ENCODE measurements around the gene CELF6. TPM values are rescaled to one million over a fixed set of nuclear protein-coding genes. Genes with fewer than 3 reads are reported as not detected.

CELF6 gene
- total RNA-seq, 2 experiments from 2014 or later: 2.4 TPM

- Histone ChIP-seq H3K9me3 (ENCODE audit: control insufficient read depth in 1 of 2, insufficient read depth in 1 of 2, low read length in 2 of 2) (no peaks in the 10 kb centered on the region), H3K27me3 (ENCODE audit: control insufficient read depth in 1 of 2, insufficient read depth in 2 of 2, low read length in 2 of 2) (no peaks in the 10 kb centered on the region), H3K27ac (ENCODE audit: low read depth in 1 of 2, low read length in 2 of 2) (no peak overlapping the region), H3K4me1 (ENCODE audit: insufficient read depth, low read length) (peaks cover 25% of the 10 kb centered on the region), H3K36me3 (ENCODE audit: insufficient read depth, low read length) (peaks cover 41% of the 10 kb centered on the region), H3K4me3 (ENCODE audit: low read length) (no peak overlapping the region)
- Mint-ChIP-seq H3K27ac (peak overlapping the region; percentile 93), H3K36me3 (ENCODE audit: low read depth) (peaks cover 54% of the 10 kb centered on the region), H3K4me3 (peak overlapping the region; percentile 52), H3K27me3 (no peaks in the 10 kb centered on the region), H3K4me1 (ENCODE audit: low read depth) (peaks cover 42% of the 10 kb centered on the region), H3K9me3 (no peaks in the 10 kb centered on the region)
- intact Hi-C loops (cut with DNase I, micrococcal nuclease): loop anchor here (5.0 to 10.0 kb wide), 7 partner anchors 72 to 1365 kb away; partner anchors contain the start of genes HEXA (in 2 of the 2), ARIH1 (in 1 of the 2), BBS4 (in 1 of the 2) and GRAMD2A (in 1 of the 2)
- TF ChIP-seq CTCF (IDR thresholded peaks at IDR 0.05): no peak
- POLR2A ChIA-PET: interaction anchor here (1.7 kb wide), 1 partner anchor 37 kb away, joined by 5 read pairs; no protein-coding TSS in a partner anchor
- no peak for ATAC-seq (ENCODE audit: poor library complexity)
- DNase-seq: no peak
- CTCF ChIA-PET: interaction anchor here (0.7 kb wide), 1 partner anchor 42 kb away, joined by 3 read pairs; no protein-coding TSS in a partner anchor
Measured at GRCh38 chr15:72269739-72270138, 50.2 kb downstream of the CELF6 start.

DNA sequence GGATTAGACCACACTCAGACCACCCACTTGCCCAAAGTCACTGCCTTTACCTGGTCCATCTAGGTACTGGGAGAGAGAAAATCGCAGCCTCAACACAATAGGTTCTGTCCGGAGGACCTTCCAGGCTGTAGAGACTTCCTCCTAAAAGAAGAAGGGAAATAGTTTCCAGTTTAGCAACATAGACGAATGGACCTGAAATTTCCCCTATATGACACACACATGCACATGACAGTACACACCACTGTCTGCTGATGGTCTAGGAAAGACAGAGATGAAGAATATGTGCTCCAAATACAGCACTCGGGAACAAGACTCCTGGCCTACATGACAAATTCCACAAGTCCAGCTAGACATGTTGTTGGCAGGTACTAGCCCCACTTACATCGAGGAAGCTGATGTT, 54.9 kb downstream of the CELF6 start:
- no peaks in the 10 kb centered on the region for H3K9me3 ChIP-seq (ENCODE audit: control insufficient read depth in 1 of 2, insufficient read depth in 1 of 2, low read length in 2 of 2)
- no peak for ATAC-seq (ENCODE audit: poor library complexity)
- no peak overlapping the region for H3K4me3 Mint-ChIP-seq
- no peaks in the 10 kb centered on the region for H3K27me3 Mint-ChIP-seq
- H3K27me3 ChIP-seq (ENCODE audit: control insufficient read depth in 1 of 2, insufficient read depth in 2 of 2, low read length in 2 of 2): no peaks in the 10 kb centered on the region
- intact Hi-C loops (cut with DNase I, micrococcal nuclease): loop anchor here in 1 of 2 experiments (2.0 kb wide), 1 partner anchor 22 kb away; no protein-coding TSS in a partner anchor
- H3K4me3 ChIP-seq (ENCODE audit: low read length): no peak overlapping the region
- no peaks in the 10 kb centered on the region for H3K4me1 ChIP-seq (ENCODE audit: insufficient read depth, low read length)
- TF ChIP-seq CTCF (IDR thresholded peaks at IDR 0.05): no peak
- peak overlapping the region; percentile 29 for H3K27ac Mint-ChIP-seq
- DNase-seq: no peak
- ChIA-PET CTCF (interaction anchor here (1.2 kb wide), 1 partner anchor 65 kb away, joined by 3 read pairs; no protein-coding TSS in a partner anchor), POLR2A (interaction anchor here (1.5 kb wide), 1 partner anchor 38 kb away, joined by 4 read pairs; no protein-coding TSS in a partner anchor)
- H3K9me3 Mint-ChIP-seq: no peaks in the 10 kb centered on the region
- H3K36me3 ChIP-seq (ENCODE audit: insufficient read depth, low read length): peaks cover 87% of the 10 kb centered on the region
- H3K27ac ChIP-seq (ENCODE audit: low read depth in 1 of 2, low read length in 2 of 2): no peak overlapping the region
- peaks cover 93% of the 10 kb centered on the region for H3K36me3 Mint-ChIP-seq (ENCODE audit: low read depth)
- peaks cover 2% of the 10 kb centered on the region for H3K4me1 Mint-ChIP-seq (ENCODE audit: low read depth)

- Histone ChIP-seq H3K4me3 (ENCODE audit: low read length) (no peak overlapping the region), H3K36me3 (ENCODE audit: insufficient read depth, low read length) (peaks cover 87% of the 10 kb centered on the region), H3K9me3 (ENCODE audit: control insufficient read depth in 1 of 2, insufficient read depth in 1 of 2, low read length in 2 of 2) (no peaks in the 10 kb centered on the region), H3K4me1 (ENCODE audit: insufficient read depth, low read length) (no peaks in the 10 kb centered on the region), H3K27ac (ENCODE audit: low read depth in 1 of 2, low read length in 2 of 2) (no peak overlapping the region), H3K27me3 (ENCODE audit: control insufficient read depth in 1 of 2, insufficient read depth in 2 of 2, low read length in 2 of 2) (no peaks in the 10 kb centered on the region)
- no peaks in the 10 kb centered on the region for H3K27me3 Mint-ChIP-seq
- H3K4me3 Mint-ChIP-seq: no peak overlapping the region
- H3K27ac Mint-ChIP-seq: no peak overlapping the region
- H3K9me3 Mint-ChIP-seq: no peaks in the 10 kb centered on the region
- ChIA-PET CTCF (no interaction called here), POLR2A (no interaction called here)
- no peaks in the 10 kb centered on the region for H3K4me1 Mint-ChIP-seq (ENCODE audit: low read depth)
- H3K36me3 Mint-ChIP-seq (ENCODE audit: low read depth): peaks cover 99% of the 10 kb centered on the region
- ATAC-seq (ENCODE audit: poor library complexity) (no peak), DNase-seq (no peak)
- TF ChIP-seq CTCF (IDR thresholded peaks at IDR 0.05): no peak
- intact Hi-C loops (cut with DNase I, micrococcal nuclease): no loop called here
Measured at GRCh38 chr15:72252663-72253299, 67.2 kb downstream of the CELF6 start.

Measured in CD4-positive, alpha-beta T cell (primary cell).